Right lobe of liver (tissue), 4 donors: ENCODE results near the gene WDFY2.

Experiments used
- CTCF ChIP-seq, 4 donors: fragments of 200-600 bp in 3 of 4; fragments of 450-650 bp in 1 of 4; IDR thresholded peaks; one replicate each; pipeline versions ENCODE4 v1.5.1 to v1.8.0; 2016 to 2022; ENCODE audit warnings: antibody characterized with exemption in 4 of 4, mild to moderate bottlenecking in 2 of 4
- POLR2A ChIP-seq: fragments of 450-650 bp; IDR thresholded peaks from one replicate; pipeline ENCODE4 v1.6.1; 2017; ENCODE audit warnings: antibody characterized with exemption, mild to moderate bottlenecking
- donor health status: DM: no; HTN: no; CAD: no.
- donor health status: DM: no; HTN: no; CAD: no.
- donor health status: DM: no; HTN: yes; CAD: no.

DNA sequence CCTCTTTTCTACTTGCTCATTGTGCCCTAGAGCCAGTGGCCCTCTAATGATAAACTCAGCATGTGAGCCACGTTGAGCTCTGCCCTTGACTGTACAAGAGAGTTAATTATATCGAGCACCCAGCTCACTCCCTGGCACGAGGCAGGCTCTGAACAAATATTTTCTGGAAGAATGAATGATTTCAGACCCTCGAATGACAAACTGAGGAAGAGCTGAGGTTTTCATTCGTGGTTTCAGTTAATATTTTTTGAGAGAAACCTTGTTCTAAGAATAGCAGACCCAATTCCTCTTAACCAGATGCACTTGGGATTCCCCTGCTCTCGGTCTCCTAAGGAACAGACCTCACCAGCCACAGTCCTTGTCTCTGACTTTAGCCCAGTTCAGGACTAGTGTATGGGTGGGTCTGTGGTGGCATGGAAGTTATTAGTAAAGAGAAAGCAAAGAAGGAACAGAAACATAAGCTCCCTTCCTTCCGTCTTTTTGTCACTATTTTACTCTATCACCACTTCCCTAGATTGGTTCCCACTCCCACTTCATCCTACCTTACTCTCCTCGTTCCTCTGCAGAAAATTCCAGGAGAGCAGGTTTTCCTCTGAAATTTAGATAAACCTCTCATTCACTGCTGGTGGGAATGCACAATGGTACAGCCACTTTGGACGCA, 22.1 kb upstream of the WDFY2 start:
- TF ChIP-seq CTCF (IDR thresholded peaks at IDR 0.05) (no peak), POLR2A (no peak)
